ENCODE data around the gene CFAP221.

- no peak for TF ChIP-seq EZH2 (IDR thresholded peaks at IDR 0.05; ENCODE audit: low read depth)
- TF ChIP-seq, protein P1, sequence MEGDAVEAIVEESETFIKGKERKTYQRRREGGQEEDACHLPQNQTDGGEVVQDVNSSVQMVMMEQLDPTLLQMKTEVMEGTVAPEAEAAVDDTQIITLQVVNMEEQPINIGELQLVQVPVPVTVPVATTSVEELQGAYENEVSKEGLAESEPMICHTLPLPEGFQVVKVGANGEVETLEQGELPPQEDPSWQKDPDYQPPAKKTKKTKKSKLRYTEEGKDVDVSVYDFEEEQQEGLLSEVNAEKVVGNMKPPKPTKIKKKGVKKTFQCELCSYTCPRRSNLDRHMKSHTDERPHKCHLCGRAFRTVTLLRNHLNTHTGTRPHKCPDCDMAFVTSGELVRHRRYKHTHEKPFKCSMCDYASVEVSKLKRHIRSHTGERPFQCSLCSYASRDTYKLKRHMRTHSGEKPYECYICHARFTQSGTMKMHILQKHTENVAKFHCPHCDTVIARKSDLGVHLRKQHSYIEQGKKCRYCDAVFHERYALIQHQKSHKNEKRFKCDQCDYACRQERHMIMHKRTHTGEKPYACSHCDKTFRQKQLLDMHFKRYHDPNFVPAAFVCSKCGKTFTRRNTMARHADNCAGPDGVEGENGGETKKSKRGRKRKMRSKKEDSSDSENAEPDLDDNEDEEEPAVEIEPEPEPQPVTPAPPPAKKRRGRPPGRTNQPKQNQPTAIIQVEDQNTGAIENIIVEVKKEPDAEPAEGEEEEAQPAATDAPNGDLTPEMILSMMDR (conservative IDR thresholded peaks at IDR 0.05) = no peak
Measured at GRCh38 chr2:119680457-119681202, 136.4 kb downstream of the CFAP221 start.

Measured in PC-9 (cell line).